ENCODE data around the gene PLAAT4.
"Not testable (repeated sequence)": the region's sequence is repeated elsewhere in the genome, so short reads cannot be mapped to it uniquely, and the experiment has no call there.

The PLAAT4 gene

DNA sequence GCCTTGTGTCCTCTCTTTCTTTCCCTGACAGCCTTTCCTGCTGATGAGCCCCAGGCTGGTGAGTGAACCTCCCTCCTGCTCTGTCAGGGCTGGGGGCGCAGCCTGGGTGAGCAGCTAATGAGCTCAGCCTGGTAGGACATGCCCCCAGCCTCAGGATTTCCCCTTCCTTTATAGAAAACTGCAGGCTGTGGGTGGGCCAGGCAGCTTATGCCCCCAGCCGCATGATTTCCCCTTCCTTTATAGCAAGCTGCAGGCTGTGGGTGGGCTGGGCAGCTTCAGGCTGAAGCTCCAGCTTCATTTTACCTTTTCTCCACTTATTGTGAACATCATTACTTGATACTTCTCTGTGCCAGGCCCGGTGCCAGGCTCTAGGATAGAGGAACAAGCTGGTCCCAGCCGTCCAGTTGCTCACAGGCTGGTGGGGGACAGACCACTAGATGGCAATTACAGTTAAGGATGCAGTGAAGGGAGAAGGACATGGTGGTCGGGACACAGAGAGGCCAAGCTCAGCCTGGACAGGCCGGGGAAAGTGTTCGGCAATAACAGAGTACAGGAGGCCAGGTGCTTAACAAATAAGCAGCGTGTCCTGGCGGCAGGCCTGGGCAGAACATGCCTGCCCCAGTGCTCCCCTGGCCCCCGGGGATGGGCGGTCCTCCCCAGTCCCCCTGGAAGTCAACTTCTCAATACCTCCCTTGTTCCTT lies 25.4 kb upstream of the PLAAT4 start:
- DNase-seq, result no peak

DNA sequence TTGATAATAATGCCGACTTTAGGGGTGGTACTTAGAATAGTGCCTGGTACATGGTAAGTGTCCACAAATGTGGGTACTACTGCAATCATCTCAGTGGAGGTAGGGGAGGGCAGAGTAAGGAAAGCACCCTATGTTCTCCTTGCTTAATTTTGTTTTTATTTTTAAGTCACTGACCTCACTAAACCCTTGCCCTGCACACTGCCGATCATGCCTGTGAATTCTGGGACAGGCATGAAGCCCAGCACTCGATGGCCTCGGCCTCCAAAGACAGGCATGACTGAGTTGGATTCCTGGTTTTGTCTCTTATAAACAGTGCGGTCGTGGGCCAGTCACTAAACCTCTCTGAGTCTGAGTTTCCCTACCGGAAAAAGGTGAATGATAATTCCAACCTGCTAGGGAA lies 23.8 kb upstream of the PLAAT4 start:
- DNase-seq, result no peak

DNA sequence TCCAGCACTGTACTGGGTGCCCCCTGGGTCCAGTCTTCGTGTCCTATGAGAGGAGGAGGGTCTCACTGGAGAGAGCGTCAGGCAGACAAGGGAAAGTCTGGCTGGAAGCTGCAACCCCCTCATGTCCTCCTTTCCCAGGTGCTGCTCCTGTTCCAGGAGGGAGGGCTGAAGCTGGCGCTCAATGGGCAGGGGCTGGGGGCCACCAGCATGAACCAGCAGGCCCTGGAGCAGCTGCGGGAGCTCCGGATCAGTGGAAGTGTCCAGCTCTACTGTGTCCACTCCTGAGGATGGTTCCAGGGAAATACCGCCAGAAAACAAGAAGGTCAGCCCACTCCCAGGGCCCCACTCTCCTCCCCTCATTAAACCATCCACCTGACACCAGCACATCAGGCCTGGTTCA lies 20.5 kb upstream of the PLAAT4 start:
- no peak for DNase-seq

DNA sequence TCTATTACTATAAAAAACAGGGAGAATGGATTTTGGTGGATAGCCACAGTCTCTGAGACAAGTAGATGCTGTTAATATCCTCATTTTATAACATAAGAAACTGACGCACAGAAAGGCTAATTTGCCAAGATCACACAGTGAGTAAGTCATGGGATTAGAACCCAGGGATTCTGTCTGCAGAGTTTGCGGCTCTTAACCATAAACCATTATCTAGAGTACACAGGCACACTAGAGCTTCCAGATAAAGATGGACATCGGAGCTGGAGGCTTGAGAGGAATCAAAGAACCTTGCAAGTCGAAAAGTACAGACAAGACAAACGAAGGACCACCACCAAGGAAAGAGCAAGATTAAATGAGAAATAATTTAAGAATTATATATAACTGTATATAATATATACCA lies 19.5 kb upstream of the PLAAT4 start:
- DNase-seq, result no peak

DNA sequence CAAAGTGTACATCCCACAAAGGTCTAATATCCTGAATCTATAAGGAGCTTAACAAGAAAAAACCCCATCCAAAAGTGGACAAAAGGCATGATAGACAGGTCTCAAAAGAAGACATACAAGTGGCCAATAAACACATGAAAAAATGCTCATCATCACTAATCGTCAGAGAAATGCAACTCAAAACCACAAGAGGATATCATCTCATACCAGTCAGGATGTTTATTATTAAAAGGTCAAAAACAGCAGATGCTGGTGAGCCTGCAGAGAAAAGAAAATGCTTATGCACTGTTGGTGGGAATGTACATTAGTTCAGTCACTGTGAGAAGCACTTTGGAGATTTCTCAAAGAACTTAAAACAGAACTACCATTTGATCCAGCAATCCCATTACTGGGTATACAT lies 18.1 kb upstream of the PLAAT4 start:
- no peak for DNase-seq

DNA sequence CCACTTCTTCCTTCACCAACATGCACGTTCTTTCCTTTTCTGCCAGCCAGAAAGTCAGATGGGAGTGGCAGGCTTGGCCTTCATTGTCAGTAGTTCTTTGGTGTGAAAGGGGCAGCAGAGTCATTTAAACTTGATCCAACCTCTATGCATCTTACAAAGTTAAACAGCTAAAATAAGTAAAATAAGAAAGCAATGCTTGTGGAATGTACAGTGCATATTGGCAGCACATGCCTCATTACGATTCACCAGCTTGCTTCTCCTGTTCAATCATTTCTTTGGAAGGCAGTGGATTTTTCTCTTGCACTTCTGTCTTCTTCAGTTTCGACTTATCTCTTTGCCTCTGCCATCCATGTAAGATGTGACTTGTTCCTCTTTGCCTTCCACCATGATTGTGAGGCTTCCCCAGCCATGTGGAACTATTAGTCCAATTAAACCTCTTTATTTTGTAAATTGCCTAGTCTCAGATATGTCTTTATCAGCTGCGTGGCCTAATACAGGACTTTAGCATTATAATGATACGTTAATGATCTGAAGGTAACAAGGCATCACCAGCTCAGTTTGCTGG lies 15.9 kb upstream of the PLAAT4 start:
- DNase-seq, result no peak

DNA sequence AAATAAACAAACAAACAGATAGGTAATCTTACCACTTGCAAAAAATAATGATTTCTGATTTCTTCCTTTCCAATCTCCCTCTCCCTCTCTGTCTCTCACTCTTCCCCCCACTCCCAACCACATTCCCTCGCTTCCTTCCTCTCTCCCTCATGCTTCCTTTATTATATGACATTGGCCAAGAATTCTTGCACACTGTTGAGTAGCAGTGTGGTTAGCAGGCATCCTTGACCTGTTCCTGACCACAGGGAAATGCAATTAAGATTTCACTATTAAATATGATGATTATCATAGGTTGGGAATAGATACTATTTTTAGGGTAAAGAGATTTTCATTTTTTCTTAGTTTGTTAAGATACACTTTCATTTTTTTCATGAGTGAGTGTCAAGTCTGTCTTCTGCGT lies 14.7 kb upstream of the PLAAT4 start:
- no peak for DNase-seq

DNA sequence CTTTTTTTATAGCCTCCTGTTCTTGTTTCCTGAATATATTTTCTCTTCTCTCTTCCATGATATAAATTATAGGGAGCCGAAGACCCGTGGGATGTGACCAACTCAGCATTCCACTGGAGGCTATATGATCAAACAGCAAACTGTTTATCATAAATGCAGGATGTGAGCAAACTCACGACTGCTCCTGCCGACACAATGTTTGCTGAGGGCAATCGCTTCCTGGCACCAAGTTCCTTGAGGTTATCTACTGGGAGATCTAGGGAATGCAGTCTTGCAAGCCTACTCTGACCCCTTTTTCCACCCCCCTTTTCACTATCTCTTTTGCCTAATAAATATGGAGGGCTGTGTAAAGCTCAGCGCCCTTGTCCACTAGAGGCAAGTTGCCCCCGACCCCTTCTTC lies 13.5 kb upstream of the PLAAT4 start:
- no peak for DNase-seq

DNA sequence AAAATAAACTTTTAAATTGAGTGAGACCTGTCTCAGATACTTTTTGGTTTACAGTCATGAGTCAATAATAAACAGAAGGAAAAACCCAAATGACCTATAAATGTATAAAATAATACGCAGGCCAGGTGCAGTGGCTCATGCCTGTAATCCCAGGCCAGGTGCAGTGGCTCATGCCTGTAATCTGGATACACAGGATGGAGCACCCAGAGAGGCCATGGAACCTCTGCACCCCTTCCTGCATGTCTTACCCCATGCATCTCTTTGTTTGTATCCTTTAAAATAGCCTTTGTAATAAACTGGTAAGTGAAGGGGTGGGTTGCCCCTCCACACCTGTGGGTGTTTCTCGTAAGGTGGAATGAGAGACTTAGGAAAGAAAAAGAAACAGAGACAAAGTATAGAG lies 8.9 kb upstream of the PLAAT4 start:
- DNase-seq, result no peak

- DNase-seq, result not testable (repeated sequence)
These were observed 8.5 kb upstream of the PLAAT4 start for GRCh38 chr11:63528156-63528555.

DNA sequence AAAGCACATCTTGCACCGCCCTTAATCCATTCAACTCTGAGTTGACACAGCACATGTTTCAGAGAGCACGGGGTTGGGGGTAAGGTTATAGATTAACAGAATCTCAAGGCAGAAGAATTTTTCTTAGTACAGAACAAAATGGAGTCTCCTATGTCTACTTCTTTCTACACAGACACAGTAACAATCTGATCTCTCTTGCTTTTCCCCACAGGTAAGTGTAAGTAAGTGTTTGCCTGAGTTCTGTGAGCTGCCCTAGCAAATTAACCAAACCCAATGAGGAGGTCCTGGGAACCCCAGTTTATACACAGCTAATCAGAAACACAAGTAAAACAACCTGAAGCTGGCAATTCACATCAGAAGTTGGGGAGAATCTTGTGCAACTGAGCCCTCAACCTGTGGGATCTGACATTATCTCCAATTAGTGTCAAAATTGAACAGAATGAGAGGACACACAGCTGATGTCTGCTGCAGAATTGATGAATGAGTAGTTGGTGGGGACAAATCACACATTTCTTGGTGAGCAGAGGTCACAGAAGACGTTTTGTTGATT lies 7.8 kb upstream of the PLAAT4 start:
- DNase-seq, result not testable (repeated sequence)

- not testable (repeated sequence) for DNase-seq
These were observed 7.2 kb upstream of the PLAAT4 start for GRCh38 chr11:63529373-63529772.

- DNase-seq, result no peak
These were observed 6.6 kb upstream of the PLAAT4 start for GRCh38 chr11:63530021-63530420.

DNA sequence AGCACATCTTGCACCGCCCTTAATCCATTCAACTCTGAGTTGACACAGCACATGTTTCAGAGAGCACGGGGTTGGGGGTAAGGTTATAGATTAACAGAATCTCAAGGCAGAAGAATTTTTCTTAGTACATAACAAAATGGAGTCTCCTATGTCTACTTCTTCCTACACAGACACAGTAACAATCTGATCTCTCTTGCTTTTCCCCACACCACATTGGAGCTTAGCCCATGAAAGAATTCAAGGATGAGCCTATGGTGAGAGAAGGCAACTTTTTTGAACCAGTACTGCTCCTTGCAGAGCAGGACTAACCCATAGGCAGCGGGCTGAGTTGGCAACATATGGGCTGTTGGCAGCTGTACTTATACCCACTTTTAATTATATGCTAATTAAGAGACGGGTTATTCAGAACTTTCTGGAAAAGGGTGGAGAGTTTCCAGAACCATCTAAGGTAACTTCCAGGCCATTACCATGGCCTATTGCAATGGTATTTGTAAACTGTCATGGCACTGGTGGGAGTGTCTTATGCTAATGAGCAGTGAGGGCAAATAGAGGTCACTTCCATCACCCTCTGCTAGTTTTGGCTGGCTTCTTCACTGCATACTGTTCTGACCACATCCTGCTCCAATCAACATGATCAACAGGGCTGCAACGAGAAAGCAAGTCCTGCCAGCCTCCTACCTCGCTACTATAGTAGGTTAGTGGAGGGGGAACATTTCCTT lies 5.4 kb upstream of the PLAAT4 start:
- peak in 1 of 2 experiments; percentile 39 for DNase-seq

DNA sequence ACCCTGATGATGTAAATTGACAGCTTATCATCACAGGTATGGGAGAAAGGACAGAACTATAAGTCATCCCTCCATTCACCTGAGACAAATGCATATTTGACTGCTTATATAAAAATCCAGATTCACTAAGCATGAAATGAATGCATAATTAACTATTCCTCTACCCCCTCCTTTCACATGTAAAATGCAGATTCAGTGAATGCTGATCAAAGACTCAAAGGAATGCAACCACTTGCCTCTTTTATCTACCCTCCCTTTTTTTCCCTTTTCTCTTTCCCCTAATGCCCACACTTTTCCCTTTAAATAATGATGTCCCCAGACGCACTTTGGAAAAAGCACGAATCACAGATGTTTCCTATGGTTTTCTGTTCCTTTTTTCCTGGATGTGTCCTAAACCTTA lies 4.5 kb upstream of the PLAAT4 start:
- DNase-seq, result no peak

DNA sequence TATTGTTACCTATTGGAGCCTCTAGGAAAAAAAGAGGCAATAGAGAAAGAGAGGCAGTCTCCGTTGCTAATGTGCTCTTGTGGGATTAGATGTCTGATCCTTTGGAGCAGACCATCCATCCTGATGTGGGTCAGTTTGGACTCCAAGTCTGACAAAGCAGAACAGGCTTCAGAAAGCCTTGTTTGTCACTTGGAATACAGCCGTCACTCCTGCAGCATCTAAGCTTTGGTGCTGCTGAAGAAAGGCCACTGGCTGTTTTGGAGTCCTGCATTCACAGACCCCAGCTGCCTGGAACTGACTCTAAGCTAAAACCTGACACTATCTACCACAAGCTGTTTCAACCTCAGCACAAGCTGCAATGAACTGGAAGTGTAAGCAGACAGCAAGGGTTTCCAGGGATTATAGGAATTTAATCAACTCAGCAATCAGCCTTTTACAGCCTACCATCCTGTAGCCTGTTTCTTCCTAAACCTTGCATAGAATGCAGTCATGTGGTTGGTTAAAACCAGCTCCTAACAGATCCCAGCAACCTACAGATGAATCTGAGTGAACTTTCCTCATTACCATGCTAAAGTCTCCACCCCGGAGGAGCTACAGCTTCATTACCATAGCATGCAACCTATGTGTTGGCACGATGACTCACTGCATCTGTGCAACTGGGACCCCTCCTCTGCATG lies 3.7 kb upstream of the PLAAT4 start:
- DNase-seq, result no peak

DNA sequence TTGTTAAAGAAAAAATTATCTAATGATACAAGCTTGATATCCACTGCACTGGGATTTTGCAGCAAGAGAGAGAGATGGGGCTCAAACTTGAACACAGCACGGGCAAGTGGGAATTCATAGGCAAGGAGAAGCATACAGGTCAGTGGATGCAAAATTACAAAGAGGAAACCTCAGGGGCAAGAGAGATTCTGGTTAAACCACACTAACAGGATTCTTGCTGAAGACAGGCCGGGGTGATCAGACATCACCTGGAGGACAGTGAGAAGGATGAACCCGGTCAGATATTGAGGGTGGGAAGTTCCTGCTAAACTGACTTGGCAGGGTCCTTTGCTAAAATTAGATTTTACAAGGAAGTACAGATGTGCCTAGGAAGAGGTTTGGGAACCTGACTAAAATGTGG lies 2.5 kb upstream of the PLAAT4 start:
- no peak for DNase-seq

GRCh38 chr11:63534895-63535461 lies 1.6 kb upstream of the PLAAT4 start:
- DNase-seq, result no peak

DNA sequence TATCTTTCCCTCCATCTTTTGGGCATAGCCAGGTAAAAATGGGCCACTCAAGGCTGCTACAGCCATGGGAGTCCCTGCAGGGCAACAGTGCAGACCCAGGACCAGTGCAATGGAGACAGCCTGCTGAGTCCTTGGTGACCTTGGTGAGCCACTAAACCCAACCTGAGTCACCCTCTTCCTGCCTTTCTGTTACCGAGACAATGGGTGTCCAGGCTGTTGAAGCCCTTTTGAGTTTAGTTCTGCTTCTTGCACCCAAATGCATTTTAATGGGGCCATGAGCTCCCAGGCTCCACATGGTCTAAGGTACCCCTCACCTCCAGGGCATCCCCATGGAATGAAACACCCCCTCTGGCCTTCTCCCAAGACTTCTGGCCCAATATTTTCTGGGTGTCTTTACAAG lies 874 bp upstream of the PLAAT4 start:
- no peak for DNase-seq

GRCh38 chr11:63537293-63538101 lies 889 bp downstream of the PLAAT4 start:
- peak in 1 of 2 experiments; percentile 17 for DNase-seq

- DNase-seq, result not testable (repeated sequence)
These were observed 5.9 kb downstream of the PLAAT4 start for GRCh38 chr11:63542506-63542905.

GRCh38 chr11:63543711-63544110 lies 7.1 kb downstream of the PLAAT4 start:
- DNase-seq, result no peak

Data from stimulated activated CD4-positive, alpha-beta T cell treated with anti-CD3 and anti-CD28 coated beads, Interleukin-4, amount 100 ng/mL, for 4 hours (primary cell).